GM12878 (cell line): ENCODE data around the gene UPF1. TPM values are rescaled to one million over a fixed set of nuclear protein-coding genes. Genes with fewer than 3 reads are reported as not detected.
"Not testable (repeated sequence)": the region's sequence is repeated elsewhere in the genome, so short reads cannot be mapped to it uniquely, and the experiment has no call there.

ENCODE experiments used
- ATAC-seq: fragments of 200-7000 bp; cut with Tn5 transposase; 3 replicates; pipeline ENCODE4 v1.9.1; 2020; ENCODE audit warnings: mild to moderate bottlenecking, moderate library complexity
- BruUV-seq: library from RNA; stranded (reverse); fragments of 400-500 nt; replicated peaks from 2 replicates; lab custom pipeline; 2021; lab: Mats Ljungman, UMichigan
- CTCF ChIA-PET: fragments of 300-600 bp; sonication (Branson Sonifier 250); formaldehyde crosslinking; extraction: SDS; loops from one replicate; lab custom pipeline; 2021; ENCODE audit warnings: inconsistent platforms; lab: Yijun Ruan, JAX
- POLR2A ChIA-PET: fragments of 350-600 bp; formaldehyde crosslinking; extraction: SDS; loops from one replicate; lab custom pipeline; 2021; ENCODE audit warnings: inconsistent platforms; lab: Charles Lee
- RAD21 ChIA-PET: fragments of 300-600 bp; sonication (Branson Sonifier 250); formaldehyde crosslinking; loops from one replicate; lab custom pipeline; 2023; ENCODE audit warnings: antibody characterized with exemption; ENCODE audit not compliant: unreplicated experiment; lab: Charles Lee
- SMC1A ChIA-PET: fragments of 300-600 bp; sonication (Branson Sonifier 250); formaldehyde crosslinking; loops from one replicate; lab custom pipeline; 2023; ENCODE audit not compliant: unreplicated experiment, uncharacterized antibody; lab: Charles Lee
- DNase-seq: peaks from one replicate; pipeline ENCODE4 v3.0.0-alpha.2; 2011; ENCODE audit warnings: low read depth, low spot score
- FAIRE-seq: peaks from 3 replicates; lab custom pipeline; 2011; peaks lifted over from hg19 to GRCh38; lab: Jason Lieb, UNC
- H2AFZ ChIP-seq: 2 replicates; pipeline ENCODE4 v1.6.0; 2011; ENCODE audit warnings: low read depth, low read length, control low read depth; ENCODE audit not compliant: control insufficient read depth
- H3K27ac ChIP-seq: 2 replicates; pipeline ENCODE4 v1.5.1; 2011; ENCODE audit warnings: control low read depth; ENCODE audit not compliant: control insufficient read depth, insufficient read depth
- H3K27me3 ChIP-seq, 2 experiments: replicated peaks in 1 of 2; 2 replicates each; pipeline versions ENCODE4 v1.6.0 to v1.6.1; 2011; ENCODE audit warnings: low read length in 1 of 2; ENCODE audit not compliant: control insufficient read depth in 2 of 2, insufficient read depth in 2 of 2
- H3K36me3 ChIP-seq, 2 experiments: 2 replicates each; pipeline ENCODE4 v1.5.1; 2011; ENCODE audit warnings: low read length in 1 of 2; ENCODE audit not compliant: control insufficient read depth in 2 of 2, insufficient read depth in 2 of 2
- H3K4me1 ChIP-seq: 2 replicates; pipeline ENCODE4 v1.6.1; 2011; ENCODE audit warnings: mild to moderate bottlenecking, low read length, moderate library complexity, mixed read lengths; ENCODE audit not compliant: control insufficient read depth, insufficient read depth
- H3K4me2 ChIP-seq: 2 replicates; pipeline ENCODE4 v1.6.0; 2011; ENCODE audit warnings: control low read depth; ENCODE audit not compliant: control insufficient read depth, insufficient read depth
- H3K4me3 ChIP-seq: fragments of 200-600 bp; sonication (generic); 2 replicates; pipeline ENCODE4 v1.5.1; 2016
- H3K79me2 ChIP-seq: 2 replicates; pipeline ENCODE4 v1.6.0; 2011; ENCODE audit warnings: low read length; ENCODE audit not compliant: control insufficient read depth, insufficient read depth
- H3K9ac ChIP-seq: 2 replicates; pipeline ENCODE4 v1.8.0; 2011; ENCODE audit warnings: low read length, control low read depth, mixed read lengths; ENCODE audit not compliant: control insufficient read depth, insufficient read depth
- H3K9me3 ChIP-seq: replicated peaks from 3 replicates; pipeline ENCODE4 v1.5.1; 2011; ENCODE audit warnings: mild to moderate bottlenecking, low read length; ENCODE audit not compliant: control insufficient read depth, insufficient read depth
- H4K20me1 ChIP-seq: 2 replicates; pipeline ENCODE4 v1.6.0; 2011; ENCODE audit not compliant: control insufficient read depth, insufficient read depth
- ASH2L ChIP-seq: fragments of 300-600, 200-600 bp; sonication (generic); IDR thresholded peaks from 2 replicates; pipeline ENCODE4 v1.6.1; 2017; ENCODE audit warnings: low read depth, mild to moderate bottlenecking, borderline replicate concordance
- CHD1 ChIP-seq: IDR thresholded peaks from 2 replicates; pipeline ENCODE4 v1.6.1; 2012; ENCODE audit warnings: low read depth, low read length, improper control_type of control experiment
- IKZF1 ChIP-seq: fragments of 450-650 bp; conservative IDR thresholded peaks from 2 replicates; pipeline ENCODE4 v1.6.1; 2017; ENCODE audit warnings: antibody characterized with exemption, mild to moderate bottlenecking
- NFYB ChIP-seq: IDR thresholded peaks from 2 replicates; pipeline ENCODE4 v1.6.1; 2011; ENCODE audit warnings: low read depth, mild to moderate bottlenecking, low read length, improper control_type of control experiment, moderate library complexity; ENCODE audit not compliant: insufficient read depth
- RAD21 ChIP-seq: IDR thresholded peaks from 2 replicates; pipeline ENCODE4 v1.6.1; 2011; ENCODE audit warnings: mild to moderate bottlenecking, low read depth, low read length, moderate library complexity; ENCODE audit not compliant: insufficient read depth
- SMC3 ChIP-seq: IDR thresholded peaks from 2 replicates; pipeline ENCODE4 v1.6.1; 2011; ENCODE audit warnings: low read length, improper control_type of control experiment, borderline replicate concordance
- TCF12 ChIP-seq: IDR thresholded peaks from 2 replicates; pipeline ENCODE4 v1.6.1; 2011; ENCODE audit warnings: low read depth, mild to moderate bottlenecking, low read length
- WGBS: methylation state at CpG from one replicate; pipeline ENCODE4 v1.1.6; 2016; ENCODE audit warnings: low lambda C conversion rate; ENCODE audit not compliant: insufficient replicate concordance, insufficient coverage; ENCODE audit errors: missing lambda C conversion rate; 5-methylcytosine and 5-hydroxymethylcytosine counted together
- in situ Hi-C: fragments of 300-500 bp; cut with MboI; formaldehyde crosslinking; loops from 9 replicates; pipeline ENCODE4 v1.14.3; 2018; ENCODE audit warnings: mixed read lengths
- intact Hi-C: fragments of 100-400 bp; cut with micrococcal nuclease; formaldehyde crosslinking; loops from one replicate; pipeline ENCODE4 v1.14.2; 2022; ENCODE audit not compliant: unreplicated experiment
- polyA plus RNA-seq, 11 experiments: library from polyadenylated mRNA; depleted of rRNA in 4 of 11; unstranded in 6 of 11; stranded (reverse) in 5 of 11; fragments of >200 nt; fragmentation: Nextera tagmentation in 4 of 11; fragmentation: Illumina TruSeq in 1 of 11; extraction: Ambion mirVana in 4 of 11; extraction: Trizol in 1 of 11; gene quantifications; 1 replicate in 1 of 11; 2 replicates in 10 of 11; pipeline versions ENCODE4 v1.2.1 to v1.2.3, GENCODE V29; 2011 to 2016; ENCODE audit warnings: inconsistent platforms in 2 of 11, missing spikeins in 2 of 11, low read depth in 1 of 11
- total RNA-seq, 4 experiments: library from RNA; depleted of rRNA in 3 of 4; stranded (reverse); fragments of >200 nt in 3 of 4; fragmentation: Illumina TruSeq in 1 of 4; extraction: Trizol in 1 of 4; gene quantifications; 2 replicates each; pipeline versions ENCODE4 v1.2.1 to v1.2.3, GENCODE V29; 2013 to 2021
- TF ChIP-seq, protein P1 (sequence below), 3 experiments: IDR thresholded peaks in 2 of 3; conservative IDR thresholded peaks in 1 of 3; 2 replicates each; pipeline ENCODE4 v1.5.1; 2011; ENCODE audit warnings: low read depth in 3 of 3, low read length in 3 of 3, mild to moderate bottlenecking in 3 of 3, control low read depth in 2 of 3, moderate library complexity in 2 of 3, inconsistent platforms in 1 of 3, mixed read lengths in 1 of 3; ENCODE audit not compliant: control insufficient read depth in 2 of 3, insufficient read depth in 1 of 3; ENCODE audit errors: extremely low read depth in 1 of 3

The UPF1 gene
- total and polyA plus RNA-seq, 10 of the 15 experiments (the other 5 are each of a cell fraction or from before 2014, with no cell fraction given), result 0.58 to 80.9 (median 18.7) TPM

- Histone ChIP-seq H3K4me3 (no peak overlapping the region), H4K20me1 (peaks cover 3% of the 10 kb centered on the region; the same call in 1 of the 2 replicates), H3K4me1 (peaks cover 4% of the 10 kb centered on the region), H3K9ac (no peak overlapping the region), H3K79me2 (peaks cover 49% of the 10 kb centered on the region), H2AFZ (no peak overlapping the region), H3K27me3 (no peaks in the 10 kb centered on the region), H3K9me3 (no peaks in the 10 kb centered on the region; the same call in 2 of the 3 replicates), H3K27ac (no peak overlapping the region), H3K36me3 (peaks cover 6 to 7% of the 10 kb centered on the region in 2 experiments), H3K4me2 (no peak overlapping the region)
- ATAC-seq (peak; percentile 13), DNase-seq (no peak), FAIRE-seq (no peak)
- in situ Hi-C loops (no loop called here), intact Hi-C loops (no loop called here)
- SMC1A ChIA-PET, result no interaction called here
- no TSS peak for BruUV-seq
- WGBS, result 39% methylated on average over 5 of the region's 5 CpGs
- no peak for TF ChIP-seq CHD1
- TF ChIP-seq IKZF1, result 0 out of 2 replicates have a peak, but pooled peaks have one; percentile 12
- no peak for TF ChIP-seq ASH2L
- TF ChIP-seq NFYB, result no peak
- peak; percentile 31; the same call in 1 of the 2 replicates for TF ChIP-seq SMC3
- TF ChIP-seq TCF12, result 0 out of 2 replicates have a peak, but pooled peaks have one; percentile 17
- TF ChIP-seq RAD21, result peak; percentile 47
- TF ChIP-seq, protein P1, sequence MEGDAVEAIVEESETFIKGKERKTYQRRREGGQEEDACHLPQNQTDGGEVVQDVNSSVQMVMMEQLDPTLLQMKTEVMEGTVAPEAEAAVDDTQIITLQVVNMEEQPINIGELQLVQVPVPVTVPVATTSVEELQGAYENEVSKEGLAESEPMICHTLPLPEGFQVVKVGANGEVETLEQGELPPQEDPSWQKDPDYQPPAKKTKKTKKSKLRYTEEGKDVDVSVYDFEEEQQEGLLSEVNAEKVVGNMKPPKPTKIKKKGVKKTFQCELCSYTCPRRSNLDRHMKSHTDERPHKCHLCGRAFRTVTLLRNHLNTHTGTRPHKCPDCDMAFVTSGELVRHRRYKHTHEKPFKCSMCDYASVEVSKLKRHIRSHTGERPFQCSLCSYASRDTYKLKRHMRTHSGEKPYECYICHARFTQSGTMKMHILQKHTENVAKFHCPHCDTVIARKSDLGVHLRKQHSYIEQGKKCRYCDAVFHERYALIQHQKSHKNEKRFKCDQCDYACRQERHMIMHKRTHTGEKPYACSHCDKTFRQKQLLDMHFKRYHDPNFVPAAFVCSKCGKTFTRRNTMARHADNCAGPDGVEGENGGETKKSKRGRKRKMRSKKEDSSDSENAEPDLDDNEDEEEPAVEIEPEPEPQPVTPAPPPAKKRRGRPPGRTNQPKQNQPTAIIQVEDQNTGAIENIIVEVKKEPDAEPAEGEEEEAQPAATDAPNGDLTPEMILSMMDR (IDR thresholded peaks at IDR 0.05 in 2 of 3, conservative IDR thresholded peaks at IDR 0.05 in 1 of 3; ENCODE audit: control insufficient read depth in 2 of 3, extremely low read depth in 1 of 3, insufficient read depth in 1 of 3, low read depth in 3 of 3, low read length in 3 of 3), result peak; percentile 20 to 46 (median 39); a peak in 4 of 6 replicates
- CTCF ChIA-PET, result interaction anchor here (0.8 to 1.4 kb wide), 2 partner anchors 25 to 322 kb away, joined by 3 read pairs; no protein-coding TSS in a partner anchor
- RAD21 ChIA-PET, result no interaction called here
- POLR2A ChIA-PET, result no interaction called here
Observed at GRCh38 chr19:18915639-18916038, 83.9 kb downstream of the UPF1 start.

DNA sequence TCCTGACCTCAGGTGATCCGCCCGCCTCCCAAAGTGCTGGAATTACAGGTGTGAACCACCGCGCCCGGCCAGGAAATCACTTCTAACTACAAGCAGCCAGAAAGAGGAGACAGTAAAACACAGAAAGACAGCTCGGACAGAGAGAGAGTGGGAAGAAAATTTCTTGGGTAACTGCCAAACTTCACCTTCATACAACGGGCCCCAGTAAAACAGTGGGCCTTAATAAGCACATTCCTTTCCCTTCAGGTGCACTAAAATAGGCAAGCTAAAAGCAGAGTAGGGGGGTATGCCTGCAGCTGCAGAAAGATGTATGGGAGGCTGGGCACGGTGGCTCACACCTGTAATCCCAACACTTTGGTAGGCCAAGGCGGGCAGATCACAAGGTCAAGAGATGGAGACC lies 85.8 kb downstream of the UPF1 start:
- intact Hi-C loops, BruUV-seq: not testable (repeated sequence)

More for the DNA sequence above, 85.8 kb downstream of the UPF1 start:
- in situ Hi-C loops, ATAC-seq, H3K27ac ChIP-seq, POLR2A ChIA-PET, SMC1A ChIA-PET, H2AFZ ChIP-seq, RAD21 ChIA-PET, DNase-seq, H3K9me3 ChIP-seq, H4K20me1 ChIP-seq, H3K36me3 ChIP-seq, H3K4me1 ChIP-seq, H3K9ac ChIP-seq, H3K27me3 ChIP-seq, FAIRE-seq: not testable (repeated sequence)
- CTCF ChIA-PET, result interaction anchor here (0.7 kb wide), 1 partner anchor 149 kb away, joined by 3 read pairs; no protein-coding TSS in a partner anchor
- Histone ChIP-seq H3K4me2 (peak overlapping the region; percentile 59), H3K79me2 (peaks cover 53% of the 10 kb centered on the region), H3K4me3 (peak overlapping the region; percentile 53; the same call in 1 of the 2 replicates)
- 86% methylated on average over 9 of the region's 9 CpGs for WGBS
